NCI-H128 (cell line): ENCODE results near the gene CRACR2B.
A peak's percentile ranks its signal among the peaks of the same experiment; 100 is the strongest.

Experiments used
- DNase-seq: peaks from one replicate; lab custom pipeline; 2025; ENCODE audit not compliant: unreplicated experiment; lab: John Stamatoyannopoulos, UW

The CRACR2B gene

DNA sequence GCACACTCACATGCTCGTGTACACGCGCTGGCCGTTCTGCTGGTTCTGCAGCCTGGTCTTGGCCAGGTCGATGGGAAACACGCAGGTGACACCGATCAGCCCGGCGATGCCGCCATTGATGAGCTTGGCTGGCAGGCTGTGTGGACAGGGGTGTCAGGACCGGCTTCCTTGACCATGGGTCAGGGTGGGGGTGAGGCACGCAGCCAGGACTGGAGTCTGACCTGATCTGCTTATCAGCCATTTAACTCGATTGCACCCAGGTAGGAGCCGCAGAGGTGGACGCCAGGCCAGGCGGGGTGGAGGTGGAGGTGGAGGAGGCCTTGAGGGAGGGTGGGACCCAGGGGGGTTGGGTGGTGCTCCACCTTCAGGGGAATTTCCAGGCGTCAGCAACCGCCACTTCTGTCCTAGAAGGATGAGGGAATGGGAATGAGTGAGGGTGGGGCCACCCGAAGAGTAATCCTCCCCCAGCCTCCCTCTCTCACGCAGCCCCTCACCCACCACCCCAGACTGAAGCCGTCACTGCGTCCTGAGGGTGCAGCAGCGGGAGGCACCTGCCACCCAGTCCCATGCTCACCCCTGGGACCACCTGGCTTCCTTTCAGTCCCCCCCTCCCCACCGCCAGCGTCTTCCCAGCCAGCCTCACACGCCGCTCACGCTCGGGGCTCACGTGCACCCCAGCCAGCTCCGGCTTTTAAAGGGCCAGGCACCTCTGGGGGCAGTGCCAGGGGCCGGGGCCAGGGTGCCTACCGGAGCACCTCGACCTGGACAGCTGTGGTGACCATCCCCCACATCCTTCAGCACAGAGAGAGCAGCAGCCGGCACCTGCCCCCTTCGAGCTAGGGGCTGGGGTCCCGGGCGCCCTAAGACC lies 32.7 kb upstream of the CRACR2B start:
- DNase-seq, result no peak

DNA sequence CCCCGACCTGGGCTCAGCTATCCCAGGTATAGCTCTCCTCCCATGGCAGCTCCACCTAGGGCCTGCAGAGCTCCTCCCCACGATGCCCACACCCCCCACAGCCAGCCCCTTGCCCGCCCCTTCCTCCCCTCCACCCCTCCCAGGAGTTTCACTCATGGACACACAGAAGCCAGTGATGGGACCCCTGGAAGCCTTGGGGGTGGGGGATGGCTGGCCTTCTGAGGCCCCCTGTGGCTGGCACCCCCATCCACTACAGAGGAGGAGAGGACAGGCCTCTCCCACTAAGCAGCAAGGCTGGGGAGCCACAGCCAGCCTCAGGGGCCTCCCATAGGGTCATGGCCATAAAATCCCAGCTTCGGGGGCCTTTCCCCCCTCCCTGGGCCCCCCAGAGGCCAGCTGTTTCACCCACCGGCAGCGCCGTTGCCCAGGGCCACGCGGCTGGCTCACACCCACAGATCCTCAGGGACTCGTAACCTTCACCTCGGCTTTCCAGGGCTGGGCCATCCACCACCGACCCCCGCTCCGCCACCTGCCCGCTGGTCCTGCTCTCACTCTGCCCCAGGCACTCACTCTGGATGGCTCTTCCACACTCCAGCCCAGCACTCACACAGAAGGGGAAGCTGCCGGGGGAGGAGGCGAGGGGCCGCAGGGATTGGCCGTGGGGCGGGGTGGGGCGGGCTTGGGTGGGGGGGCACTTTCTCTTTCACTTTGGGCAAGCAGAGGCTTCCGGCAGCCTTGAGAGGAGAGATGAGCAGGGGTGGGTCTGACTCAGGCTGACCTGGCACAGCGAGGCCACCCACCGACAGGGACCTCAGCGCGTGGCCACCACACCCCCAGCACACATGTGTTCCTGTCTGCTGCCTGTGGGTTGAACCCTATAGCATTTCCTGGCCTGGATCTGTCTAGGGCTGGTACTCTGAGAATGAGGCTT lies 31.8 kb upstream of the CRACR2B start:
- no peak for DNase-seq

DNA sequence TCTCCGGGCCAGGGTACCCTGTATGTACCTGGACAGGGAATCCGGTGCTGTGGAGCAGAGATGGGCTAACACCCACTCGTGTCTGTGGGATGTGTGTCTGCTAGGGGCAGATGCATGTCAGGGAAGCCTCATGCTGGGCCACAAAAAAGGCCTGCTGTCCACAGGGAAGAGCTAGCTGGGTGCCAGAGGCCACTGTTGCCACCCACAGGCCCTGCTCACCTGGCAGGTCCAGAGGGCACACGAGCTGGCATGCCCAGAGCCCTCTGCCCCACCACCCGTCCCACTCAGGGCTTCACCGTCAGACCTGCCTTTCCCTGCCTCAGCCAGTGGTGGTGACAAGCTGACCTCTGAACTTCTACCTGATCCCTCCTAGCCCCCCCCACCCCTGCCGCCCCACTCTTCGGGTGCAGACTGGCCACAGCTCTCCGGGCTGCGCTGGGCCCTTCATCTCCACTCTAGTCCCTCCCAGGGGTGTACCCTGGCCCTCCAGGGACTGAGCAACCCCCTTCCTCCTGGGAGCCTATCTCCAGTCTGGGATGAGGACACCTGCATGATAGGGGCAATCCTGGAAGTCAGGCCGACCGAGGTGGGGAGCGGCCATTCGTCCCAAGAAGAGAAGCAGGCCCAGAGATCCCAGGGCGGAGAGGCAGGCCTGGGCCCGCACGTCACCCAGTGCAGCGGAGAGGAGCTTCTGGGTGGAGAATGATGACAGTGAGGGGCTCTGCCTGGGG lies 31.0 kb upstream of the CRACR2B start:
- DNase-seq, result no peak

- peak; percentile 63 for DNase-seq
Observed at GRCh38 chr11:797296-798092, 30.2 kb upstream of the CRACR2B start.

DNA sequence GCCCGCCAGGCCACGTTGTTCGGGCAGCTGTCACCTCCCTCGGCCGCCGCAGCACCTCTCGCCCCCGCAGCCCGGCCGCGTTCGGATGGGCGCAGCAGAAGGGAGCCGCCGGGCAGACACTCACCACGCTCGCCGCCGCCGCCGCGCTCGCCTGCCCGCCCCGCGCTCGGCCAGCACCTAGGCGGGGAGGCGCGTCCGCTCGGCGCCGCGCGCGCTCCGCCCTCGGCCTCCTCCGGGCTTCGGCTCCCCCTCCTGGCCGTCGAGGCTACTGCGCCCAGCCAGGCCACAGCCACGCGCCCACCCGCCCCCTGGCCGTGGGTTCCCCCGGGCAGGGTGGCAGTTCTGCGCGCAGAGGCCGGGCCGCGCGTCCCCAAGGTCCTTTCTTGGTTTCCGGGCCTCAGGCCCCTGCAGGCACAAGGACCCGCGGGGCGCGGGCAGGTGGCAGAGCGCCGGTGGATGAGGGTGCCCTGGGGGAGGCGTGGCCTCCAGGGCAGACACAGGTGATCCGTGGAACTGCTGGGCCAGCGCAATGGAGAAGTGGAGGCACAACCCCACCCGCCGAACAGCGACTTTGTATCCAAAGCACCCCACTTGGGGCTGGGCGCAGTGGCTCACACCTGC lies 29.5 kb upstream of the CRACR2B start, which contains the start of gene SLC25A22:
Gene SLC25A22 (minus strand): TSS at position 189 of the 621 bp plus-strand sequence. CDS start 3,275 bp downstream, outside the sequence.
- DNase-seq, result peak; percentile 66

- DNase-seq, result no peak
Observed at GRCh38 chr11:799641-800316, 27.9 kb upstream of the CRACR2B start.

DNA sequence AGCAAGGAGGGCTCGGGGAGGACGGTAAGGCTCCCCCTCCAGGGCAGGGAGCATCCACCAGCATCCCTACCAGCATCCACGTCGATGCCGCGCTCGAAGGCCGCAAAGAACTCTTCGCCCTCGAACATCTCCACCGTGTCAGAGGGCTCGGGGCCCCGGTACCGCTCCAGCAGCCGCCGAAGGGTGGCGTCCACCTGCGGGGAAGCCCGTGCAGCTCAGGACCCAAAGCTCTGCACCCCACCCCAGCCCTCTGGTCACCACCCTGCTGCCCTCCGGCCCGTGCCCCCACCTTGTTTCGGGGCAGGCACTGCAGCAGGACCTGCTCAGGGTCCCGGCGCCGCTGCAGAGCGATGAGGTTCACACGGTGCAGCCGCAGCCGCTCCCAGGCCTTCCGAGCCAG lies 27.2 kb upstream of the CRACR2B start:
- no peak for DNase-seq

DNA sequence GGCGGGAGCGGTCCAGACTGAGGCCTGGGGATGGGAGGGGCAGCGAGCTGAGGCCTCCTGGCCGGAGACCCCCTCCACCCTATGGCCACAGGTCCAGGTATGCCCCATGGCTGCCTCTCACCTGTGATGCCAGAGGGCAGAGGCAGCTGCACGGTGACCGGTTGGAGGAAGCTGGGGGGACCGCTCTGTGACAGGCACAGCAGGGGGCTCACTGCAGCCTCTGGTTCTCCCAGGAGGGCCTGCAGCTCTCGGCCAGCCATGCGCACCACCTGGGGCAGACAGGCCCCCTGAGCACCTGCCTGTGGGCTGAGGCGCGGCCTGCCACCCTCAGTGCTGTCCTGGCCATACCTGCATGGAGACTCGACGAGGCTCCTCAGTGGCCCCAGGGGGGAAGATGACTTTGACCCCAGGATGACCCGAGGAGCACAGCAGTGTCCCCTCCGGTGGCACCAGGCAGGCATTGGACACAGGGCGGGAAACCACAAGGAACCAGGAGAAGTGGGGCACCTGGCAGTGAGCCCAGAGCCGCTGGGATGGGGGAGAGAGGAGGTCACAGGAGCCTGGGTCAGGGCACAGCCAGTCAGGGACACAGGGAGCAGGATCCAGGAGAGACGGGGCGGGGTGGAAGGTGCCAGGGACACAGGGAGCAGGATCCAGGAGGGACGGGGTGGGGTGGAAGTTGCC lies 26.5 kb upstream of the CRACR2B start:
- no peak for DNase-seq

DNA sequence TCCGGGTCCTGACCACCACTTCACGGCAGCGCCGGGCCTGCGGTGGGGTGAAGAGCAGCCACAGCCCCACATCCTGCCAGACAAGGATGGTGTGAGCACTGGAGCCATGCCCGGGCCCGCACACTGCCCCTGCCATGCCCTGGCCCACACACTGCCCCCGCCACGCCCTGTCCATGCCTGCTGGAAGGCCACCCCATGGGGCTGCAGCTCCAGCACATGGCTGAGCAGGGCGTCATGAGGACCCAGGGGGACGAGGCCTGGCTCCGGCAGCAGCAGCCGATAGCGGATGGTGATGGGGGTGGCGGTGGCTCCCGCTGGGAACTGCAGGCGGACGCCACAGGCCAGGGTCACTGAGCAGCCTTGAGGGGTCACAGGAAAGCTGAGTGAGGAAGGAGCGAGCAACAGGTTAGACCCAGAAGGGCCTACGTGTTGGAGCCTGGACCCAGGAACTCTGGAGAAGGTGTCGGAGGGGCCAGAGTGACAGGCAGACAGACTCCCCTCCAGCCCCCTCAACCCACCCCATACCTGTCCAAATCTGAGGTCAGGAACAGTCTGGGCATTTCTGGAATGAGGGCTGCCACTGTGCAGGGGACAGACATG lies 25.6 kb upstream of the CRACR2B start:
- no peak for DNase-seq

- DNase-seq, result no peak
Observed at GRCh38 chr11:802693-803466, 24.8 kb upstream of the CRACR2B start.

GRCh38 chr11:803467-803742 lies 24.3 kb upstream of the CRACR2B start:
- no peak for DNase-seq

DNA sequence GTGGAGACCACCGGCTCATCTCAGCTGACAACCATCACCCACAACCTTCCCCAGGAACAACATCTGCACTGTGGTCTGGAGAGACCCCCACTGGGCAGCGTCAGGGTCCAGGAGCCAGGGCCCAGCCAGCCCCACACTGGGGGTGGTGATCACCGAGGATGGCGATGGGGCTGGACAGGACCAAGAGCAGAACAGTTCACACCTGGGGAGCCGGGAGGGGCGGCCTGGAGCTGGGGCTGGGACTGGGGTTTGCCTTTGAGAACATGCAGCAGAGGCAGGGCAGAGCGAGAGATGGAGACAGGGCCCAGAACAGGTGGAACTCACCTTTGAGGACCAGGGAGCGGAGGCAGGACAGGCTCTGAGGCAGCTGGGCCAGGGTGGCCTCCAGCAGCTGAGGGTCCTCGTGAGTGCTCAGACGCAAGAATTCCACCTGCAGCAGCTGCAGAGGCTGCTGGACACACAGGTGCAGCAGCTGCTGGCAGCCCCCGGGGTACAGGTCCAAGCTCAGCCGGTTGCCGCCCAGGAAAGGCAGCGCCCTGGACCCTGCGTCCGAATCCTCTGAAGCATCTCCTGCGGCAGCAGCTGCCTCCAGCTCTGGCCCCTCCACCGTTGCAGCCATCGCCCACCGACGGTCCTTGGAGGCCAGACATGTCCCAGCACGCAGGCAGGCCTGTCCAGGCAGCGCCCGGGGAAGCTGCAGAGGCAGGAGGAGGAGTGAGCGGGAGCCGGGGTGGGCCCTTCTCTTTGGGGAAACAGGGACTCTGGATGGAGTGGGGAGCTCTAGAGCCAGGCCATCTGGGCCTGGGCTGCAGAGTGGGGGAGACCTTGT lies 23.7 kb upstream of the CRACR2B start:
- DNase-seq, result peak; percentile 51

DNA sequence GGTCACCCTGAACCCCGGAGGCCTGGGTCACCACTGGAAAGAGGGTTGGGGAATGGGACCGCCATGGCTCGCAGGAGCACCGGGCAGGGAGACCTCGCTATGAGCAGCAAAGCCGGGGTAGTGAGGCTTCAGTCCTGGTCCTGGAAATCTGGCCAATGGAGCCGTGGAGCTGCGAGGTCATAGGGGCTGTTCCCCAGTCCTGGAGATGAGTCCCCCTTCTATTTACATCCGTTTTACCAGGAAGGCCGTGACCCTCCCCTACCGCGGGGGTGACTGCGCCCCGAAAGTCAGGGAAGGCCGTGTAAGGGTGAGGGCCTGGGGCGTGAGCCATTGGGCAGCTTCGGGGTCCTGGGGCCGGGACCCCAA lies 23.1 kb upstream of the CRACR2B start:
- no peak for DNase-seq

GRCh38 chr11:808427-809286 lies 19.1 kb upstream of the CRACR2B start:
- DNase-seq, result no peak

DNA sequence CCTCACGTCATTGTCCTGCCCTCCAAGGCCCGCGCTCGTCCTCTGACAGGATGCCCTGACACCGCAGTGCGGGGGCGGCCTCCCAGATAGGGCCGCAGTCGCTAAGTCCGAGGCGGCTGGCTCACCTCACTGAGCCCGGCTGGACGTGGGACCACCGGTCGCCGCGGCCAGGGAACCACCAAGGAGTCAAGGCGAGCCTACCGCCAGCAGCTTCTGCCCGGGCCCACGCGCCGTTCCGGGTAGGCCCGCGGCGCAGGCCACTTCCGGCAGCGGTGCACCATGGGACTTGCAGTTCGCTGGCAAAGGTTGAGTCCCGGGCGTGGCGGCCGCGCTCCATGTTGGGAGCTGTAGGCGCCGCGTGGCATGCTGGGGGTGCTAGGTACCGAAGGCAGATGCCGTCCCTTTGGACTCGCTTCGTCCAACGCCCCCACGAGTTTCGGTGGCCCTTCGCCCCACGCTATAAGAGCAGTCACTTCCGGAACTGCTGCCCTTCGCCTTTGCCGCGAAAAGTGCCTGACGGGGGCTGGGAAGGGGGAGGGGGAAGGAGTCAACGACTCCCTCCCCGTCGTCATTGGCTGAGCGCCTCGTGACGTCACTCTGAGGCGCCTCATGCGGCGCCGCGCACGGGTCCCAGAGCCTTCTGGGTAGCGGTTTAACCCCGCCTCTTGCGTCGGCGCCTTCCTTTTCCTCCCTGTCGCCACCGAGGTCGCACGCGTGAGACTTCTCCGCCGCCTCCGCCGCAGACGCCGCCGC lies 18.3 kb upstream of the CRACR2B start, which contains the start of gene RPLP2:
Gene RPLP2 (plus strand): TSS at position 681 of the 753 bp plus-strand sequence. CDS start 268 bp downstream, outside the sequence.
- DNase-seq, result peak; percentile 94
